HG03520 (cell line): ENCODE measurements around the gene KRTAP9-7.

ENCODE experiments used
- ATAC-seq: cut with Tn5 transposase; IDR thresholded peaks from one replicate; pipeline ENCODE4 v1.9.1; 2021; ENCODE audit warnings: mild to moderate bottlenecking, moderate library complexity; ENCODE audit not compliant: unreplicated experiment

The KRTAP9-7 gene

GRCh38 chr17:41318231-41318630, 42.7 kb downstream of the KRTAP9-7 start:
- ATAC-seq = no peak

GRCh38 chr17:41322094-41322902, 46.8 kb downstream of the KRTAP9-7 start:
- ATAC-seq = no peak

GRCh38 chr17:41322903-41323895, 47.7 kb downstream of the KRTAP9-7 start:
- ATAC-seq = no peak

- no peak for ATAC-seq
Observed at GRCh38 chr17:41324180-41325075, 48.9 kb downstream of the KRTAP9-7 start.

GRCh38 chr17:41325126-41325525, 49.6 kb downstream of the KRTAP9-7 start:
- no peak for ATAC-seq

GRCh38 chr17:41325611-41326010, 50.1 kb downstream of the KRTAP9-7 start:
- no peak for ATAC-seq
